ENCODE results near the gene MPEG1. TPM values are rescaled to one million over a fixed set of nuclear protein-coding genes. Genes with fewer than 3 reads are reported as not detected.

The MPEG1 gene
- polyA plus RNA-seq (2014; cell fraction: cytosol; rRNA removed), result not detected in 2 replicates
- polyA plus RNA-seq (2014; cell fraction: nucleus; rRNA removed), result not detected in 2 replicates

GRCh38 chr11:59212744-59213631 is at the start of gene MPEG1:
Gene MPEG1 (minus strand): TSS chr11:59212927. CDS start chr11:59212865, 62 bp downstream.
- DNase-seq (ENCODE audit: low spot score), result no peak

- DNase-seq (ENCODE audit: low spot score), result no peak
Observed at GRCh38 chr11:59262177-59262818, 49.6 kb upstream of the MPEG1 start.

- DNase-seq (ENCODE audit: low spot score), result no peak
Observed at GRCh38 chr11:59261150-59261549, 48.4 kb upstream of the MPEG1 start.

- no peak for DNase-seq (ENCODE audit: low spot score)
Observed at GRCh38 chr11:59259867-59260475, 47.2 kb upstream of the MPEG1 start.

GRCh38 chr11:59259047-59259446 is 46.3 kb upstream of the MPEG1 start:
- DNase-seq (ENCODE audit: low spot score), result no peak

GRCh38 chr11:59255281-59255680 is 42.6 kb upstream of the MPEG1 start:
- no peak for DNase-seq (ENCODE audit: low spot score)

GRCh38 chr11:59254286-59254685 is 41.6 kb upstream of the MPEG1 start:
- no peak for DNase-seq (ENCODE audit: low spot score)

GRCh38 chr11:59253001-59253400 is 40.3 kb upstream of the MPEG1 start:
- no peak for DNase-seq (ENCODE audit: low spot score)

GRCh38 chr11:59249535-59249934 is 36.8 kb upstream of the MPEG1 start:
- DNase-seq (ENCODE audit: low spot score), result no peak

GRCh38 chr11:59247531-59248227 is 35.0 kb upstream of the MPEG1 start:
- no peak for DNase-seq (ENCODE audit: low spot score)

GRCh38 chr11:59243633-59244032 is 30.9 kb upstream of the MPEG1 start:
- DNase-seq (ENCODE audit: low spot score), result no peak

GRCh38 chr11:59240322-59240721 is 27.6 kb upstream of the MPEG1 start:
- DNase-seq (ENCODE audit: low spot score), result no peak

GRCh38 chr11:59226396-59226795 is 13.7 kb upstream of the MPEG1 start:
- no peak for DNase-seq (ENCODE audit: low spot score)

GRCh38 chr11:59225017-59225416 is 12.3 kb upstream of the MPEG1 start:
- DNase-seq (ENCODE audit: low spot score), result no peak

GRCh38 chr11:59224351-59224928 is 11.7 kb upstream of the MPEG1 start:
- no peak for DNase-seq (ENCODE audit: low spot score)

- DNase-seq (ENCODE audit: low spot score), result no peak
Observed at GRCh38 chr11:59223611-59224010, 10.9 kb upstream of the MPEG1 start.

GRCh38 chr11:59223177-59223576 is 10.4 kb upstream of the MPEG1 start:
- DNase-seq (ENCODE audit: low spot score), result no peak

GRCh38 chr11:59222464-59223060 is 9.8 kb upstream of the MPEG1 start:
- no peak for DNase-seq (ENCODE audit: low spot score)

- DNase-seq (ENCODE audit: low spot score), result no peak
Observed at GRCh38 chr11:59221441-59221840, 8.7 kb upstream of the MPEG1 start.

- DNase-seq (ENCODE audit: low spot score), result no peak
Observed at GRCh38 chr11:59219836-59220235, 7.1 kb upstream of the MPEG1 start.

- DNase-seq (ENCODE audit: low spot score), result no peak
Observed at GRCh38 chr11:59218893-59219292, 6.2 kb upstream of the MPEG1 start.
